OCI-LY1 (cell line): ENCODE results near the gene CARNS1.

ENCODE experiments used
- EZH2 ChIP-seq: fragments of 200-600 bp; sonication (generic), shearing (Covaris generic); IDR thresholded peaks from 2 replicates; pipeline ENCODE4 v1.8.0; 2017; ENCODE audit warnings: borderline replicate concordance, mixed run types, mild to moderate bottlenecking, antibody characterized with exemption, low read length, moderate library complexity, mixed read lengths
- TF ChIP-seq, protein P1 (sequence below): fragments of 200-600 bp; sonication (generic), shearing (Covaris generic); IDR thresholded peaks from 2 replicates; pipeline ENCODE4 v1.5.1; 2017; ENCODE audit warnings: mild to moderate bottlenecking, antibody characterized with exemption, low read length, moderate library complexity, mixed read lengths

DNA sequence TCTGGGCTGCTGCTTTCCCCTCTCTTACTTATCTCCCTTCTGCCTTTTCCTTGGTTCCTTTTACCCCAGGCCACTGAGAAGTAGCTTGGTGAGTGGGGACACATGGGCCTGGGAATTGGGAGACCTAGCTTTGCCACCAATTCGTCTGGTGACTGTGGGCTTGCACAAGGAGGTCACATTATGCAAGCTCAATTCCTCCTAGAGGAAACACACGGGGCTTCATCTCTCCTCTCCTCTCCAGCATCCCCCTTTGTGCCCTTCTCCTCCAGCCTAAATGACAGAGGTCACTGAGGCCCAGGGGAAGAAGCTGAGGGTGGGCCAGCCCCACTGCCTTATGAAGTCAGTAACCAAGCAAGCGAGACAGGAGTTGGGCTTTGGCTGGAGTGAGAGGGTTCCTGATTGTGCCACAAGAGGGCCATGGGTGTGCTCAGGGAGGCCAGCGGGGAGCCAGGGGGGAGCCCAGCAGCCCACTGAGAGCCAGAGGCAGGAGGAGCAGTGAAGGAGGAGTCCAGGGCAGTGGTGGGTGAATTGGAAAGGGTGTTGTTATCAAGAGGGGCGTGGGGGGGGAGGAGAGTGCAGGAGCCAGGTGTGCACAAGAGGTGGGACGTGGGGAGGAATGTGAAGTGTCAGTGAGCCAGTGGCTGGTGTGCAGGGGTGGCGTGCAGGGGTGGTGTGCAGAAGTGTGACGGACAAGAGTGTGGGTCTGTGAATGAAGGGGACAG lies 44.1 kb upstream of the CARNS1 start:
- TF ChIP-seq, protein P1, sequence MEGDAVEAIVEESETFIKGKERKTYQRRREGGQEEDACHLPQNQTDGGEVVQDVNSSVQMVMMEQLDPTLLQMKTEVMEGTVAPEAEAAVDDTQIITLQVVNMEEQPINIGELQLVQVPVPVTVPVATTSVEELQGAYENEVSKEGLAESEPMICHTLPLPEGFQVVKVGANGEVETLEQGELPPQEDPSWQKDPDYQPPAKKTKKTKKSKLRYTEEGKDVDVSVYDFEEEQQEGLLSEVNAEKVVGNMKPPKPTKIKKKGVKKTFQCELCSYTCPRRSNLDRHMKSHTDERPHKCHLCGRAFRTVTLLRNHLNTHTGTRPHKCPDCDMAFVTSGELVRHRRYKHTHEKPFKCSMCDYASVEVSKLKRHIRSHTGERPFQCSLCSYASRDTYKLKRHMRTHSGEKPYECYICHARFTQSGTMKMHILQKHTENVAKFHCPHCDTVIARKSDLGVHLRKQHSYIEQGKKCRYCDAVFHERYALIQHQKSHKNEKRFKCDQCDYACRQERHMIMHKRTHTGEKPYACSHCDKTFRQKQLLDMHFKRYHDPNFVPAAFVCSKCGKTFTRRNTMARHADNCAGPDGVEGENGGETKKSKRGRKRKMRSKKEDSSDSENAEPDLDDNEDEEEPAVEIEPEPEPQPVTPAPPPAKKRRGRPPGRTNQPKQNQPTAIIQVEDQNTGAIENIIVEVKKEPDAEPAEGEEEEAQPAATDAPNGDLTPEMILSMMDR: peak; percentile 51
- TF ChIP-seq EZH2: no peak
